DLD1 (cell line): ENCODE measurements around the gene TNF.

Source experiments
- in situ Hi-C: cut with HindIII; loops from 2 replicates; pipeline ENCODE4 v1.10.0; 2017; ENCODE audit warnings: low sequenced_read_pairs

TNF gene

DNA sequence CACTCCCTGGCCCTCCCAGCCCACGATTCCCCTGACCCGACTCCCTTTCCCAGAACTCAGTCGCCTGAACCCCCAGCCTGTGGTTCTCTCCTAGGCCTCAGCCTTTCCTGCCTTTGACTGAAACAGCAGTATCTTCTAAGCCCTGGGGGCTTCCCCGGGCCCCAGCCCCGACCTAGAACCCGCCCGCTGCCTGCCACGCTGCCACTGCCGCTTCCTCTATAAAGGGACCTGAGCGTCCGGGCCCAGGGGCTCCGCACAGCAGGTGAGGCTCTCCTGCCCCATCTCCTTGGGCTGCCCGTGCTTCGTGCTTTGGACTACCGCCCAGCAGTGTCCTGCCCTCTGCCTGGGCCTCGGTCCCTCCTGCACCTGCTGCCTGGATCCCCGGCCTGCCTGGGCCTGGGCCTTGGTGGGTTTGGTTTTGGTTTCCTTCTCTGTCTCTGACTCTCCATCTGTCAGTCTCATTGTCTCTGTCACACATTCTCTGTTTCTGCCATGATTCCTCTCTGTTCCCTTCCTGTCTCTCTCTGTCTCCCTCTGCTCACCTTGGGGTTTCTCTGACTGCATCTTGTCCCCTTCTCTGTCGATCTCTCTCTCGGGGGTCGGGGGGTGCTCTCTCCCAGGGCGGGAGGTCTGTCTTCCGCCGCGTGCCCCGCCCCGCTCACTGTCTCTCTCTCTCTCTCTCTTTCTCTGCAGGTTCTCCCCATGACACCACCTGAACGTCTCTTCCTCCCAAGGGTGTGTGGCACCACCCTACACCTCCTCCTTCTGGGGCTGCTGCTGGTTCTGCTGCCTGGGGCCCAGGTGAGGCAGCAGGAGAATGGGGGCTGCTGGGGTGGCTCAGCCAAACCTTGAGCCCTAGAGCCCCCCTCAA is 3.1 kb upstream of the TNF start, which contains the start of gene LTA:
Gene LTA, plus strand, starts transcription at position 249 of the 871 bp plus-strand sequence. Its CDS starts 454 bp downstream, at position 703.
- in situ Hi-C loops = no loop called here

DNA sequence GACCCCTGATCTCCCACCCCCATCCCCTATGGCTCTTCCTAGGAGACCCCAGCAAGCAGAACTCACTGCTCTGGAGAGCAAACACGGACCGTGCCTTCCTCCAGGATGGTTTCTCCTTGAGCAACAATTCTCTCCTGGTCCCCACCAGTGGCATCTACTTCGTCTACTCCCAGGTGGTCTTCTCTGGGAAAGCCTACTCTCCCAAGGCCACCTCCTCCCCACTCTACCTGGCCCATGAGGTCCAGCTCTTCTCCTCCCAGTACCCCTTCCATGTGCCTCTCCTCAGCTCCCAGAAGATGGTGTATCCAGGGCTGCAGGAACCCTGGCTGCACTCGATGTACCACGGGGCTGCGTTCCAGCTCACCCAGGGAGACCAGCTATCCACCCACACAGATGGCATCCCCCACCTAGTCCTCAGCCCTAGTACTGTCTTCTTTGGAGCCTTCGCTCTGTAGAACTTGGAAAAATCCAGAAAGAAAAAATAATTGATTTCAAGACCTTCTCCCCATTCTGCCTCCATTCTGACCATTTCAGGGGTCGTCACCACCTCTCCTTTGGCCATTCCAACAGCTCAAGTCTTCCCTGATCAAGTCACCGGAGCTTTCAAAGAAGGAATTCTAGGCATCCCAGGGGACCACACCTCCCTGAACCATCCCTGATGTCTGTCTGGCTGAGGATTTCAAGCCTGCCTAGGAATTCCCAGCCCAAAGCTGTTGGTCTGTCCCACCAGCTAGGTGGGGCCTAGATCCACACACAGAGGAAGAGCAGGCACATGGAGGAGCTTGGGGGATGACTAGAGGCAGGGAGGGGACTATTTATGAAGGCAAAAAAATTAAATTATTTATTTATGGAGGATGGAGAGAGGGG is 1.9 kb upstream of the TNF start:
- in situ Hi-C loops = no loop called here

DNA sequence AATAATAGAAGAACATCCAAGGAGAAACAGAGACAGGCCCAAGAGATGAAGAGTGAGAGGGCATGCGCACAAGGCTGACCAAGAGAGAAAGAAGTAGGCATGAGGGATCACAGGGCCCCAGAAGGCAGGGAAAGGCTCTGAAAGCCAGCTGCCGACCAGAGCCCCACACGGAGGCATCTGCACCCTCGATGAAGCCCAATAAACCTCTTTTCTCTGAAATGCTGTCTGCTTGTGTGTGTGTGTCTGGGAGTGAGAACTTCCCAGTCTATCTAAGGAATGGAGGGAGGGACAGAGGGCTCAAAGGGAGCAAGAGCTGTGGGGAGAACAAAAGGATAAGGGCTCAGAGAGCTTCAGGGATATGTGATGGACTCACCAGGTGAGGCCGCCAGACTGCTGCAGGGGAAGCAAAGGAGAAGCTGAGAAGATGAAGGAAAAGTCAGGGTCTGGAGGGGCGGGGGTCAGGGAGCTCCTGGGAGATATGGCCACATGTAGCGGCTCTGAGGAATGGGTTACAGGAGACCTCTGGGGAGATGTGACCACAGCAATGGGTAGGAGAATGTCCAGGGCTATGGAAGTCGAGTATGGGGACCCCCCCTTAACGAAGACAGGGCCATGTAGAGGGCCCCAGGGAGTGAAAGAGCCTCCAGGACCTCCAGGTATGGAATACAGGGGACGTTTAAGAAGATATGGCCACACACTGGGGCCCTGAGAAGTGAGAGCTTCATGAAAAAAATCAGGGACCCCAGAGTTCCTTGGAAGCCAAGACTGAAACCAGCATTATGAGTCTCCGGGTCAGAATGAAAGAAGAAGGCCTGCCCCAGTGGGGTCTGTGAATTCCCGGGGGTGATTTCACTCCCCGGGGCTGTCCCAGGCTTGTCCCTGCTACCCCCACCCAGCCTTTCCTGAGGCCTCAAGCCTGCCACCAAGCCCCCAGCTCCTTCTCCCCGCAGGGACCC is 981 bp upstream of the TNF start:
- in situ Hi-C loops = no loop called here

DNA sequence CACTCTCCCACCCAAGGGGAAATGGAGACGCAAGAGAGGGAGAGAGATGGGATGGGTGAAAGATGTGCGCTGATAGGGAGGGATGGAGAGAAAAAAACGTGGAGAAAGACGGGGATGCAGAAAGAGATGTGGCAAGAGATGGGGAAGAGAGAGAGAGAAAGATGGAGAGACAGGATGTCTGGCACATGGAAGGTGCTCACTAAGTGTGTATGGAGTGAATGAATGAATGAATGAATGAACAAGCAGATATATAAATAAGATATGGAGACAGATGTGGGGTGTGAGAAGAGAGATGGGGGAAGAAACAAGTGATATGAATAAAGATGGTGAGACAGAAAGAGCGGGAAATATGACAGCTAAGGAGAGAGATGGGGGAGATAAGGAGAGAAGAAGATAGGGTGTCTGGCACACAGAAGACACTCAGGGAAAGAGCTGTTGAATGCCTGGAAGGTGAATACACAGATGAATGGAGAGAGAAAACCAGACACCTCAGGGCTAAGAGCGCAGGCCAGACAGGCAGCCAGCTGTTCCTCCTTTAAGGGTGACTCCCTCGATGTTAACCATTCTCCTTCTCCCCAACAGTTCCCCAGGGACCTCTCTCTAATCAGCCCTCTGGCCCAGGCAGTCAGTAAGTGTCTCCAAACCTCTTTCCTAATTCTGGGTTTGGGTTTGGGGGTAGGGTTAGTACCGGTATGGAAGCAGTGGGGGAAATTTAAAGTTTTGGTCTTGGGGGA is 754 bp downstream of the TNF start:
- in situ Hi-C loops = no loop called here

DNA sequence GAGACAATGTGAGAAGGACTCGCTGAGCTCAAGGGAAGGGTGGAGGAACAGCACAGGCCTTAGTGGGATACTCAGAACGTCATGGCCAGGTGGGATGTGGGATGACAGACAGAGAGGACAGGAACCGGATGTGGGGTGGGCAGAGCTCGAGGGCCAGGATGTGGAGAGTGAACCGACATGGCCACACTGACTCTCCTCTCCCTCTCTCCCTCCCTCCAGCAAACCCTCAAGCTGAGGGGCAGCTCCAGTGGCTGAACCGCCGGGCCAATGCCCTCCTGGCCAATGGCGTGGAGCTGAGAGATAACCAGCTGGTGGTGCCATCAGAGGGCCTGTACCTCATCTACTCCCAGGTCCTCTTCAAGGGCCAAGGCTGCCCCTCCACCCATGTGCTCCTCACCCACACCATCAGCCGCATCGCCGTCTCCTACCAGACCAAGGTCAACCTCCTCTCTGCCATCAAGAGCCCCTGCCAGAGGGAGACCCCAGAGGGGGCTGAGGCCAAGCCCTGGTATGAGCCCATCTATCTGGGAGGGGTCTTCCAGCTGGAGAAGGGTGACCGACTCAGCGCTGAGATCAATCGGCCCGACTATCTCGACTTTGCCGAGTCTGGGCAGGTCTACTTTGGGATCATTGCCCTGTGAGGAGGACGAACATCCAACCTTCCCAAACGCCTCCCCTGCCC is 1.7 kb downstream of the TNF start:
- in situ Hi-C loops = no loop called here

DNA sequence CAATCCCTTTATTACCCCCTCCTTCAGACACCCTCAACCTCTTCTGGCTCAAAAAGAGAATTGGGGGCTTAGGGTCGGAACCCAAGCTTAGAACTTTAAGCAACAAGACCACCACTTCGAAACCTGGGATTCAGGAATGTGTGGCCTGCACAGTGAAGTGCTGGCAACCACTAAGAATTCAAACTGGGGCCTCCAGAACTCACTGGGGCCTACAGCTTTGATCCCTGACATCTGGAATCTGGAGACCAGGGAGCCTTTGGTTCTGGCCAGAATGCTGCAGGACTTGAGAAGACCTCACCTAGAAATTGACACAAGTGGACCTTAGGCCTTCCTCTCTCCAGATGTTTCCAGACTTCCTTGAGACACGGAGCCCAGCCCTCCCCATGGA is 2.2 kb downstream of the TNF start:
- in situ Hi-C loops = no loop called here

DNA sequence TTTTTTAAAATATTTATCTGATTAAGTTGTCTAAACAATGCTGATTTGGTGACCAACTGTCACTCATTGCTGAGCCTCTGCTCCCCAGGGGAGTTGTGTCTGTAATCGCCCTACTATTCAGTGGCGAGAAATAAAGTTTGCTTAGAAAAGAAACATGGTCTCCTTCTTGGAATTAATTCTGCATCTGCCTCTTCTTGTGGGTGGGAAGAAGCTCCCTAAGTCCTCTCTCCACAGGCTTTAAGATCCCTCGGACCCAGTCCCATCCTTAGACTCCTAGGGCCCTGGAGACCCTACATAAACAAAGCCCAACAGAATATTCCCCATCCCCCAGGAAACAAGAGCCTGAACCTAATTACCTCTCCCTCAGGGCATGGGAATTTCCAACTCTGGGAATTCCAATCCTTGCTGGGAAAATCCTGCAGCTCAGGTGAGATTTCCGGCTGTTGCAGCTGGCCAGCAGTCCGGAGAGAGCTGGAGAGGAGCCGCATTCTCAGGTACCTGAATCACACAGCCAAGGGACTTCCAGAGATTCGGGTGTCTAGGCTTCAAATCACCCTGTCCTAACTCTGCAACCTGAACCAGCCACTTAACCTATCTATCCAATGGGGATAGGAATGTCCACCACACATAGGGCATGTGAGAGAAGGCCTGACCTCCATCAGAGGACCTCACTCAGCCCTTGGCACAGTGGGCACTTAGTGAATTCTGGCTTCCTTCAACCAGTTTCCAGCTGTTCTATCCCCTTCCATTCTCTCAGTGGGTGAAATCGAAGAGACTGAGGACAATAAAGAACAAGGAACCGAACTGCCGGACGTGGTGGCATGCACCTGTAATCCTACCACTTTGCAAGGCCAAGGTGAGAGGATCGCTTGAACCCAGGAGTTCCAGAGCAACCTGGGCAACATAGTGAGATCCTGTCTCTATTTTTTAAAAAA is 3.1 kb downstream of the TNF start:
- in situ Hi-C loops = no loop called here

DNA sequence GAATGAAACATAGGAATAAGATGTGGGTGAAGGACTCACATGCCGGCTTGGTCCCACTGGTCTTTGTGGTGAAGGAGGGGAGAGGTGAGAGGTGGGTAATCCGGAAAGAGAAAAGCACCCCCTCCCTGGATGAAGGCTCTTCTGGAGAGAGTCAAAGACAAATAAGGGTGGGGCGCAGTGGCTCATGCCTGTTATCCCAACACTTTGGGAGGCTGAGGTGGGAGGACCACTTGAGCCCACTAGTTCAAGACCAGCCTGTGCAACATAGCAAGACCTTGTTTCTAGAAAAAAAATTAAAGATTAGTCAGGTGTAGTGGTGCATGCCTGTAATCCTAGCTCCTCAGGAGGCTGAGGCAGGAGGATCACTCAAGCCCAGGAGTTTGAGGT is 3.7 kb downstream of the TNF start:
- in situ Hi-C loops = no loop called here

DNA sequence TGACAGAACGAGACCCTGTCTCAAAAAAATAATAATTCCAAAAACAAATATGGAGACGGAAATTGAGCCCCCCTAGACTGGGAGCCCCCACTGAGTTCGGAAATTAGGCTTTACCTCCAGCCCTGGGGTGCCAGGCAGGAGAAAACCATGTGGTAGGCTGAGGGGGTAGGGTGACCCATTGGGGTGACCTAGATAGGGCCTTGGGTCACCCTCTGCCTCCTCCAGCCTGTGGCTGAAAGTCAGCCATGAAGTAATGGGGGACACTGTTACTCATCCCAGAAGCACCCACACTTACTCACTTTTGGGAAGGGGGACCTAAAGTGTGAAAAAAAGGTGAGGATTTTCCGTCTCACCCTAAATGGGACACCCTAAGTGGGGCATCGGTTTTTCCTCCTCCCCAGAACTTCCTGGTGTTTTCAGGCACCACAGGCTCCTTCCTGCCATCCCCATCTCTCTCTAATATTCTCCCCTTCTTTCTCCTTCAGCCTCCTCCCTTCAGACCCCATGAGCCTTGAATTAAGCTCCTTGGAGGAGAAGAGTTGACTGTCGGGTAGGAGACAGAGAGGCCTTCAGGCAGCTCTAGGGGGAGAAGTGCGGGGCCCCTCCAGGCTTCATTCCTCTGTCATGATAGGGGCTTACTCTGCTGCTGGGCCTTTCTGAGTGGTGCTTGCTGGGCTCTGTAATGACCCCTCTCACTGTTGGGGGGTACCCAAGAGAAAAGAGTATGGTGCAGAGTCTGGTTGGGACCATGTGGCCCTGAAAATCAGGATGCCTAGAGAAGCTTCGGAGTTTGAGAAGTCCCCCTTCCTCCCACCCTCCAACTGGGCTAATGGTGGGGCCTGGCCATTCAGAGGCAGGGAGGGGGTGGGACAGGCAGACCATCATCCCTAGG is 4.4 kb downstream of the TNF start:
- in situ Hi-C loops = no loop called here

DNA sequence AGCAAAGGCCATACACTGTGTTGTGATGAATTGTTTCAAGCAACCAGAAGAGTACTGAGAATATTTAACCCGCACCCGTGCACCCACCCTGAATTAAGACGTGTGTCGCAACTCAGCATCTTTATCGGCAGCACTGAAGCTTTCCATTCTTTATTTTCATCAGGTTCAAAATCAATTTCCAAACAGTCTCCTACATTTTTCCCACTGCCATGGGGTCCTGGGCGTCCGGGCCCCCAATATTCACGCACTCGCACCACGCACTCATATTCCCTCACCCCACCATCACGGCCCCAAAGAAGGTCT is 5.0 kb downstream of the TNF start:
- in situ Hi-C loops = no loop called here

DNA sequence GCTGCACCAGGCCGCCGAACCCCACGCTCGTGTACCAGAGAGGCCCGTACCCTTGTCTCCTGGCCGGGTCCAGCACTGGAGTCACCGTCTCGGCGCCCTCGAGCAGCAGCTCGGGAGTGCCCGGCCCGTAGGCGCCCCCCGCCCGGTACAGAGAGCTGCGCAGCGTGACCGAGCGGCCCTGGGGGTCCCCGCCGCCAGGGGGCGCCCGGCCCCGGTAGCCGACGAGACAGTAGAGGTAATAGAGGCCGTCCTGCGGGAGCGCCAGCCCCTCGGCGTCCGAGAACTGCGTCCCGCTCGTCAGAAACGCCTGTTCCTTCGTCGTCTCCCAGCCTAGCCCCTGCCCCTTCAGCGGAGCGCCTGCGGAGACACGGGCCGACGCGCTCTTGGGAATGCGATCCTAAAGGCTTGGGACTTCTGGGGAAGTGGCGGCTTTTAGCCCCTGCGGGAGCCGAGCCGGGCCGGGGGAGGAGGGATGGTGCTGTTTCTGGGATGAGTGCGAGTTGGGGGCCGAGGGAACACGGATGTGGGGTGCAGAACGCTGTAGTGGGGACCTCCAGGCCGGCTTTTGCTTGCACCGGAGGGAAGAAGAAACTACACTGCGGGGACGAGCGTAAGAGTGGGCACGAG is 5.6 kb downstream of the TNF start:
- in situ Hi-C loops = no loop called here

DNA sequence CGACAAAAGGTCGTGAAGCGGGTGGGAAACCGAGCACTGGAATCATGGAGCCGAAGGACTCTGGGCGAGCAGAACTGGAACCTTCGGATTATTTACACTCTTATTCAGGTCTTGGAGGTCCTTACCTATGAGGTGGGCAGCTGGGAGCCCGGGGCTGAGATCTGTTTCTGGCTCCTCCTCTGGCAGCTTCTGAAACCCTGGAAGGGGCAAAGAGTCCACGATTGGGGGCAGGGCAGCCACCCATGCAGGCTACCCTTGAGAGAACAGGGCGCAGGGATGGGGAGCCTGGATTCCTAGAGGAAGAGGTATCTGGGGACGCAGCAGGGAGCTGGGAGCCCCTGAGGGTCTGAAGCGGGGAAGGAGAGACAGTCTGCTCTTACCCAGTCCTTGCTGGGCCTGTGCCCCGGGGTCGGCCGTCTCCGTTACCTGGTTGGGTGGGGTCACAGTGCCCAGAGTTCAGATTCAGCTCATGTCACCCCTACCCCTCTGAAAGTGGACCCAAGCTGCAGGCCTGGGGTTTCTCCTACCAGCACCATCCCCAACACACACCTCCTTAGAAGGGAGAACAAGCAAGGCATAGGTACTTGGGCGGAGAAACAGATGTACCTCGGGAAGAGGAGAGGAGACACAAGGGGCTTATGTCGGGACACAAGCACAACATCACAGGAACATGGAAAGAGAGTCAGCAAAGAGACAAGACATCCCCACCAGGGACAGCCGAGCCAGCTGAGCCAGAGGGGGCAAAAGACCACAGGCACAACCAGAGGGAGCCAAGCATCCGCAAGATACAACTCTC is 6.3 kb downstream of the TNF start:
- in situ Hi-C loops = no loop called here

DNA sequence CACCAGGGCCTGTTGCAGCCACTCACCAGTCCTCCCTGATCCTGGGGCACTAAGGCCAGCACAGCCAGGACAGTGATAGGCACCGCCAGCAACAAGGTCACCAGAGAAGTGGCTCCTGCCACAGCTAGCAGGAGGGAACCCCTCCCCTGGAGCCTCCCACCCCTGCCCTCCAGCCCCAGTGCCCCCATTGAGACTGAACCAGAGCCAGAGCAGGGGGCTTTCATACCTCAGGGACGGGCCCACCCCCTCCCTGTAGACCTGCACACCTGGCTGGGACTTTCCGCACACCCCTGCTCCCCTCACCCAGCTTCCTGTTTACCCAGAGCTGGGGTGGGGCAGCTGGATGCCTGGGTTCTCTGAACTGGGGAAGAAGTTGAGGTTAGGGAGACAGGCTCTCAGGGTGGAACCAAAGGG is 6.9 kb downstream of the TNF start, which contains the start of gene LTB:
Gene LTB, minus strand, starts transcription at position 195 of the 414 bp plus-strand sequence. Its CDS starts 7 bp downstream, at position 188.
- in situ Hi-C loops = no loop called here

DNA sequence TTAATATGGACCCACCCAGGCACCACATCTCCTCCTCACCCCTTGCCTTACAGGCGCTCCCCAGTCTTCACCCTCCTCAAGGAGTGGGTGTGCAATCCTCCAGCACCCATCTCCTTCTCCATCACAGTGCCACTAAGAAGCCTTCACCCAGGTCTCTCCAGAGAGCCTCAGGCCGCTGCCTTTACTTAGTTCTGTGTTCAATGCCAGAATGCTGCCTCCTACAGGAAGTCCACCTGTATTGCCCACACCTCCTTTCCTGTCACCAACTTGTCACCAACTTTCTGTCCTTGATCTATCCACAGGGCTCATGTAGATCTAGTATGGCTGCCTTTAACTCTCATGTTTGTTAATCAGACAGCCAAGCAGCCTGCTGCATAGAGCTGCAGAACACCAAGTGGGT is 10.1 kb downstream of the TNF start:
- in situ Hi-C loops = no loop called here

DNA sequence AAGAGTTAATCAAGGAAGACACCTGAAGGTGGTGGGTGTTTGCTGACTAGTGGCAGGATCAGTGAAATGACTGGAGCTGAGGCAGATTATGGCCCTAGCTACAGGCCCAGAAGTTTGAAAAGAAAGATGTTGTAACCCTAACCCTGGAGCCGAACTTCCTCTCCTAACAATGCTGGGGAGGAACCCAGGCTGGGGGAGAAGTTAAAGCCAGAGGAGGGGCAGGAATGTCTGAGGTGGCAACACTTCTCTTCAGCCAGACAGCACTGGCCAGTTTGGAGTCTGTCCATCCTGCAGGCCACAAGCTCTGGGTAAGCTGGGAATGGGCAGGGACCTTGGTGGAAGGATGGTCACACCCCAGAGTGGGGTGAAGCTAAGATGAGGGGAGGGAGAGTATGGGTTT is 10.6 kb downstream of the TNF start, which contains the start of gene LST1:
Gene LST1, plus strand, starts transcription at position 270 of the 400 bp plus-strand sequence. CDS start 1,023 bp downstream, outside the sequence.
- in situ Hi-C loops = no loop called here

DNA sequence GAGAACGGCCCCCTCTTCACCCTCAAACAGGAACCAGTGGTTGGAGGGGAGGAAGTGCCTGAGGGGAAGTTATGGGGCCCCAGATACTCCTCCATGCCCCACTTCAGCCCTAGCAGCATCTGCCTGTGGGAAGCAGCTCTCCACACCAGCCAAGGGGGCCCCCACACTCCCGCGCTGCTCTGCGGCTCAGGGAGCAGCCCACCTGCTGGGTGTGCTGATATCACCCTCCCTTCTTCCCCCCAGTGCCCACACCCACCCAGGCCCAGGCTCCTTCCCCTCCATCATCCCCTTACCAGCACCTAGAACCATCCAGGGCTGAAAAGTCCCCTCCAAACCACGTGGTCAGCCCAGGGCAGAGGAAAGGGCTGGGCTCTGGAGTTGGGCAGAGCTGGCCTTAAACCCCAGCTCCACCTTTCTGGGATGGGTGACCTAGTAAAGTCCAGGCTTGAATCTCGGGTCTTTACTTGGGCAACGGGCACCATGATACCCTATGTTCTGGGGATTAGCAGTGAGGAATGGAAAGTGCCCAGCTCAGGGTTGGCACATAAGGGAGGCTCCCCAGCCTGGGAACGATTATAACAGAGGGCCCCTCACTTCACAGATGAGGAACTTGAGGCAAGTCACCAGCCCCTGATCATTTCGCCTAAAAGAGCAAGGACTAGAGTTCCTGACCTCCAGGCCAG is 11.4 kb downstream of the TNF start:
- in situ Hi-C loops = no loop called here
